Measurements from ENCODE around the gene MAS1. TPM values are rescaled to one million over a fixed set of nuclear protein-coding genes. Genes with fewer than 3 reads are reported as not detected.

Gene MAS1
- total RNA-seq, 1 donor from 2014 or later = not detected

- Histone ChIP-seq H3K4me3 (no peak overlapping the region), H3K27ac (no peak overlapping the region), H3K9me3 (no peaks in the 10 kb centered on the region), H3K36me3 (no peaks in the 10 kb centered on the region), H3K27me3 (ENCODE audit: low read depth) (peaks cover 25% of the 10 kb centered on the region), H3K4me1 (no peaks in the 10 kb centered on the region)
- intact Hi-C loops (cut with DNase I) = no loop called here
- DNase-seq (no peak), ATAC-seq (no peak)
- TF ChIP-seq CTCF (IDR thresholded peaks at IDR 0.05) = no peak
Observed at GRCh38 chr6:159892053-159892452, 1.3 kb downstream of the MAS1 start.

GRCh38 chr6:159893064-159893463 is 2.3 kb downstream of the MAS1 start:
- intact Hi-C loops (cut with DNase I) = no loop called here
- peaks cover 25% of the 10 kb centered on the region for H3K27me3 ChIP-seq (ENCODE audit: low read depth)
- no peak overlapping the region for H3K27ac ChIP-seq
- H3K9me3 ChIP-seq = no peaks in the 10 kb centered on the region
- H3K4me3 ChIP-seq = no peak overlapping the region
- ATAC-seq (no peak), DNase-seq (no peak)
- no peak for TF ChIP-seq CTCF (IDR thresholded peaks at IDR 0.05)
- H3K36me3 ChIP-seq = no peaks in the 10 kb centered on the region
- no peaks in the 10 kb centered on the region for H3K4me1 ChIP-seq

- DNase-seq (no peak), ATAC-seq (no peak)
- TF ChIP-seq CTCF (IDR thresholded peaks at IDR 0.05) = no peak
- peaks cover 22% of the 10 kb centered on the region for H3K27me3 ChIP-seq (ENCODE audit: low read depth)
- no peaks in the 10 kb centered on the region for H3K4me1 ChIP-seq
- H3K4me3 ChIP-seq = no peak overlapping the region
- intact Hi-C loops (cut with DNase I) = no loop called here
- H3K36me3 ChIP-seq = no peaks in the 10 kb centered on the region
- H3K27ac ChIP-seq = no peak overlapping the region
- H3K9me3 ChIP-seq = no peaks in the 10 kb centered on the region
Observed at GRCh38 chr6:159894991-159895390, 4.2 kb downstream of the MAS1 start.

GRCh38 chr6:159897603-159898002 is 6.8 kb downstream of the MAS1 start:
- ATAC-seq (no peak), DNase-seq (no peak)
- no peaks in the 10 kb centered on the region for H3K36me3 ChIP-seq
- H3K9me3 ChIP-seq = no peaks in the 10 kb centered on the region
- no peak overlapping the region for H3K4me3 ChIP-seq
- no peak for TF ChIP-seq CTCF (IDR thresholded peaks at IDR 0.05)
- H3K27me3 ChIP-seq (ENCODE audit: low read depth) = peaks cover 10% of the 10 kb centered on the region
- H3K27ac ChIP-seq = no peak overlapping the region
- intact Hi-C loops (cut with DNase I) = no loop called here
- no peaks in the 10 kb centered on the region for H3K4me1 ChIP-seq

- H3K27me3 ChIP-seq (ENCODE audit: low read depth) = peaks cover 10% of the 10 kb centered on the region
- intact Hi-C loops (cut with DNase I) = no loop called here
- ATAC-seq (no peak), DNase-seq (no peak)
- H3K36me3 ChIP-seq = no peaks in the 10 kb centered on the region
- no peak overlapping the region for H3K4me3 ChIP-seq
- H3K4me1 ChIP-seq = no peaks in the 10 kb centered on the region
- TF ChIP-seq CTCF (IDR thresholded peaks at IDR 0.05) = no peak
- H3K9me3 ChIP-seq = no peaks in the 10 kb centered on the region
- no peak overlapping the region for H3K27ac ChIP-seq
Observed at GRCh38 chr6:159898519-159898918, 7.7 kb downstream of the MAS1 start.

All from lower lobe of right lung (tissue), 2 donors.